Amniotic epithelial cell (primary cell): ENCODE data around the gene NPS.

Source experiments
- DNase-seq: peaks from one replicate; pipeline ENCODE4 v3.0.0-alpha.2; 2010; ENCODE audit warnings: low read depth

Gene NPS

GRCh38 chr10:127549009-127549408, at the start of gene NPS:
NPS (plus strand) TSS chr10:127549309; CDS start chr10:127549369, 60 bp downstream.
- no peak for DNase-seq

DNA sequence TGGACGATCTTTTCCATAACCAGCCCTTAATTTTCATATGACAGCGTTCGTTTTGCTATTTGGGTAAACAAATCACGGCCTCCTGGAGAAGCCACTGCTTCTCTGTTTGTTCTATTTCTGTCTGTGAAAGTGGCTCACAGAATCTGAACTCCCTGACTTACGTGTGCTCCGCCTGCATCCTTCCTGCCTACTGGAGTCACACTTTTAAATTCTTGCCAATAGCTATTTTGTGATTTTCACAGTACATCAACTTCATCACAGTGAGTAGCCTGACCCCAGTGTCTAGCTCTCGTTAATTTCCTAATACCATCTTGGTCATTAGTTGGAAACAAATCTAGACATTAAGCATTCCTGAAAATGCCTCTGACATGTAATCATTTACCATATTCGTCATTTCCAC, 49.0 kb upstream of the NPS start:
- no peak for DNase-seq

DNA sequence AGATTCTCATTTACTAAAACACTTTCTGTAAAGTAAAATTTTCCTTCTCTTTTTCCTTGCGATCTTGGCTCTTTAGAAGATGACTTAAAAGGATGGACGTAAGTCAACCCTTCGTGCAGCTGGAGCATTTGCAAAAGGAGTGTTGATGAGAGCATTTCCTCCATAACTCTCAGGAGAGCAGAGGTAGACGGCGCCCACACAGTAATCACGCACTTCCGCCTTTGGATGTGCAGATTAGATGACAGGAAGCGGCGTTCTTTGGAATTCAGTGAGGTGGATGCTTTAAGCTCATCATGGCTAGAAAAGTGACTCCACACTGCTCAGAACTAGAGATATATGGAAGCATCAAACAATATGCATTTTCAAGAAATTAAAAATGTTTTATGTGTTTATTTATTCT, 43.0 kb upstream of the NPS start:
- no peak for DNase-seq

GRCh38 chr10:127522298-127522697, 26.8 kb upstream of the NPS start:
- DNase-seq, result no peak

GRCh38 chr10:127523476-127523875, 25.6 kb upstream of the NPS start:
- no peak for DNase-seq

DNA sequence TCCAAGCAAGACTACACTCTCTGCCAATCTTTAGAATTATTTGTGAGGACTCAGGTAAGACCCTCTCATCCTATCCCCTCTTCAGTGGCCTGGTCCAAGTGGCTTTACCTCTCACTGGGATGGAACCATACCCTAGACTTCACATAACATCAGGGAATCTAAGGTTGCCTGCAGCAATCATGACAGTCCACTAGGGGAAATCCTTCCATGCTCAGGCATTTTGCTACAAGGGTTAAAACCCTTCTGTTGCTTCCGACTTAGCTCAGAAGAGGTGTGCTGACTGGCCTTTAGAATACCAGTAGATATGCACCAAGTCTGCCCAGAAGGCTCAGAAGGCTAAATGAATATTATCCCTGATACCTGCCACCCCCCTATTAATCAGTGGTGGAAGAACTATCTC, 24.9 kb upstream of the NPS start:
- no peak for DNase-seq

- no peak for DNase-seq
These were observed 24.0 kb upstream of the NPS start for GRCh38 chr10:127524908-127525665.

DNA sequence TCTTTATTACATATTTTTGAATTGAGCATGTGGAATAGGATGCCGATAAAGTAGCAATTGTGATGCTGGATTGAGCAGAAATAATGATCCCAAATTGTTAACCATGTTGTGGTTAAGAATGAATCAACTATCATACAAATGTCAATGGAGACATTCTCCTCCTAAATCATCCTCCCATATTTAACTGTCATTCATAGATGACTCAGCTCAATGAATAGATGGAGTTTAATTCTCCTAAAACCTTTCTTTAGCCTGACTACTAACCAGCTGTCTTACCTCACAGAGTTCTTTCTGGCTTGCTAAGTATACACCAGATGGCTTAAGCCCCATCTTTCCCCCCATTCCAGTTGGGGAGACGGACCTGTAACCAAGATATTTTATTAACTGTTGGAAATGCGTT, 23.4 kb upstream of the NPS start:
- DNase-seq, result no peak

GRCh38 chr10:127526161-127526560, 22.9 kb upstream of the NPS start:
- no peak for DNase-seq

GRCh38 chr10:127527320-127527719, 21.8 kb upstream of the NPS start:
- DNase-seq, result no peak

DNA sequence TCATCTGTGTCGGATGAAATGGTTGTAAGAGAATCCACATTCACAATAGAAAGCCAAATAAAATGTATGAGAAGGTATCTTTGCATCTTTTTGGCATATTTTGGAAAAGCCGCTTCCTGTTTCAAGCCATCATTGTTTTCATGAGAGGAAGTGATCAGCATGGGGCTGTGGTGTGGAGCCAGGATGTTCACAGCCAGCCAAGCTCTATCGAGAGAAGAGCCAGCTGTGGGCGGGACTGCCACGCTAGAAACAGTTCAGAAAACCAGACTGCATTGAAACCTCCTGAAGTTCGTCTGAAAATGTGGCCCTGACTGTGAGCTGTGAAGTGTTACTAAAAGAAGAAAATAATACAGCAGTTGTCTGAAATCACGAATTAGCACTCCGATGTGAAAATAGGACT, 21.2 kb upstream of the NPS start:
- DNase-seq, result no peak

DNA sequence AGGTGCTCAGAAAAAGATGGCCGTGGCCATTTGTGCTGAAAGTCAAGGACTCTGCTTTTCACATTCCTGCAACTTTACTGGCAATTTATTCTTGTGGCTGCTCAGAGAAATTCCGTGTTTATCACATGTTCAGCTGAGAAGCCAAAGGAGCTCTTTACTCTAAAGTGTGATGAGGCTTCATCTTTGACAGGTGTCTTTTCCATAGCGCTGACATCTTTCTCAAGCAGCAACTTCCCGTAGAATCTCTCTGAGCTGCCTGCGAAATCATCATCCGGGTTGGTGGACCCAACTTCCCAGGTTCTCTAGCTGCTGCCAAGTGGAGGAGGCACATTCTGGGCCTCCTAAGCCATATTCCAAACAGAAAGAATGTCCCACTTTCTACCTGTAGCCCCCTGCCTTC, 16.9 kb upstream of the NPS start:
- no peak for DNase-seq

DNA sequence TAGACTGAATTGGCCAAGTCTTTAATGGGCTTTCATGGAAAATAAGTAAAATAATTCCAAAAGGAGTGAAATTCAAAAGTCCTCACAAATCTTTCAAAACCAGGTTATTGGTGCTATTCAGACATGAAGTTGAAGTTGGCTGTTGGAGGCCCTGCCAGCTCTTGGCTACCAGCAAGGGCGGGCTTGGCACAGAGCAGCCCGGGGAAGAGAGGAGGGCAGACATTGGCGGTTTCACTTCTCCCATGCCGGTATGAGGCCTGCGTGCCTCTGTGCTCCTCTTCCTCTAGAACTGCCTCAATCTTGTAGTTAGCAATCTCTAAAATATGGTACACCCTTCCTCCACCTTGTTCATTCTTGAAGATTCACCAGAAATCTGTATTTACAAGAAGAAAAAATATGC, 16.4 kb upstream of the NPS start:
- DNase-seq, result no peak

DNA sequence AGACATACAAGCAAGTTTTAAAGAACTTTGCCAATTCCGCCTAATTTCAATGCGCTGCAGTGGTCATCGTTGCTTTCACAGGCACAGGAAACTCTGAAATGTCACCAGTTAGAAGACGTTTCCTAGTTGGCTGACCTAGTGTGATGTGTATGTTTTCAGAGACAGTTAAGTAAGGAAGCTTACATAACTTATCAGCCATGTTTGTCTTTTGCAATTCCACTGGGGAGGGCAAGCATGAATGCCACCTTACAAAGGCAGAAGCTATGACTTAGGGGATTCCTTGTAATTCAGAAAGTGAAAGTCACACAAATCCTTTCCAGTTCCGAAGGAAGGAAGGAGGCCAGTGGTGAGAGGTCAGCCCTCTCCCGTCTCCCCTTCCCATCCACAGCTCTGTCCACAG, 15.0 kb upstream of the NPS start:
- DNase-seq, result no peak

DNA sequence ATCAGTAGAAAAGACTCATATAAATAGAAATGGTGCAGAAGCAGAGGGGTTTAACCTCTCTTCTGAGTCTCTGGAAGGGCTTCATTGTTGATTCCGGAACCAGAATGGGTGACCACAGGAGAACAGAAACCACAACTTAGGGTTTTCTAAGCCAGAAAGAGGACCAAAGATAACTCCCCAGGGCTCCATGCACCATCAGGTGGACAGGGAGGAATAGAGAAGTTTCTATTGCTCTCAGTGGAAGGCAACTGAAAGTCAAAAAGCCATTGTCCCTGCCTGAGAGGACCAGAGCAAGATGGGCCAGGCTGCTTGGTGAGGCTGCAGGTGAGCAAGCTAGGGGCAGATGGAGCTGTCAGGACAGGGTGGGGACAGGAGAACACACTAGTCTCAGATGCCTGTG, 14.6 kb upstream of the NPS start:
- no peak for DNase-seq

- no peak for DNase-seq
These were observed 13.2 kb upstream of the NPS start for GRCh38 chr10:127535802-127536515.

DNA sequence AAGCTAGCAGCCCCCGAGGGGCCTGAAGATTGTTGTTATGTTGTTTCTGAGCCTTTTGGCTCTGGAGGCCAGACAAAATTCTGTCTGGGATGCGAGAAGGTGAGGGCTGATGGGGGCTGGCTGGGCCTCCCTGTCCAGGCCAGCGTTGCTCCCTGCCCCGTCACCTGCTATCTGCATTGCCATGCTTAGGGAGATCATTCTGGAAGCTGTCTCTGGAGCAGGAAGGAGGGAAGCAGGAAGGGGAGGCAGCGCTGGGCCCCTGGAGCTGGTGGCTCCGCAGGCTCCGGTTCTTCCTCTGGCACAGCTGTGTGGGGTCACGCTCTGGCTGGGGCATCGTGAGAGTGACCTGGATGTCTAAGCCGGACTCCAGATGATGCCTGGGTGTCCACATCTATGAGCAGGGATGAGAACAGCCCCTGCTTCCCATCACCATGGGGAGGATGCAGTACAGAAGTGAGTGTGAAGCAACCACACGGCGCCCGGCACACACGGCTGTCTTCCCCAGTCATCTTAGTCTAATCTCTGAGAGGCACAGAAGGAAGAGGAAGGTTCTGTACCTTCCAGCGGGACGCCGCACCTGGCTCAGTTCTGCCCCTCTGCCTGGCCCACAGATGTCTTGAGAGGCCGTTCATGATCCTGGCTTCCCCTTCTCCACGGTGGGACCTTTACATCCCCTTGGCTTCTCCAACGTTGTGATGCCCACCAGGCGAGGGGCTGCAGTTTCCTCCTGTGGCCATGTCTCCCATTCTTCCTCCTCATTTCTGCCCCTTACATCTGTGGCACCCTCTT, 11.9 kb upstream of the NPS start:
- DNase-seq, result no peak

- no peak for DNase-seq
These were observed 11.2 kb upstream of the NPS start for GRCh38 chr10:127537924-127538323.

- no peak for DNase-seq
These were observed 1.1 kb upstream of the NPS start for GRCh38 chr10:127548022-127548421.

GRCh38 chr10:127550861-127551260, 1.8 kb downstream of the NPS start:
- DNase-seq, result no peak

- DNase-seq, result no peak
These were observed 3.3 kb downstream of the NPS start for GRCh38 chr10:127552446-127552845.

GRCh38 chr10:127553417-127553816, 4.3 kb downstream of the NPS start:
- DNase-seq, result no peak

DNA sequence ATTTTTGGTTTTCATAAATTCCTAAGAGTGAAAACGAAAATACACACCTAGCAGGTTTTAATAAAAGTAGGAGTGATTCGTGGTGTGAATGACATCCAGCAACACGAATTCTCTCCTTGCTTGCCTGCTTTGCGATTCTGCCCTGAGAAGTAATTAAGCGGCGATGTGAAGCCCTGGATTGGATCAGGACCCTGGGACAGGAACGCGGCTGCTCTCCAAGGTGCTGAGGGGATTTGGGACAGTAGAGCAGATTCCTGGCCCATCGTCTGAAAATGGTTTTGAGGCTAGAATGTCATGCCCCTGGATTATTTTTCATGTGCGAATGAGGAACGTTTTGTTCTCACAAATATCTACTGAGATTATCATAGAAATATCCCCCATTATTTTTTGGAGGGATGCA, 7.8 kb downstream of the NPS start:
- no peak for DNase-seq
